Thyroid gland (tissue), 4 donors: ENCODE results near the gene IGF2R. TPM values are rescaled to one million over a fixed set of nuclear protein-coding genes. Genes with fewer than 3 reads are reported as not detected.

ENCODE experiments used
- DNase-seq, 2 donors: peaks; one replicate each; pipeline ENCODE4 v3.0.0-alpha.2; 2019
- H3K27ac ChIP-seq, 3 donors: fragments of 200-600 bp; sonication (generic); 1 replicate in 2 of 3; 2 replicates in 1 of 3; pipeline ENCODE4 v1.5.1; 2016 to 2019; ENCODE audit warnings: mild to moderate bottlenecking in 1 of 3, moderate library complexity in 1 of 3
- H3K27me3 ChIP-seq: fragments of 200-600 bp; sonication (generic); one replicate; pipeline ENCODE4 v1.5.1; 2019
- H3K36me3 ChIP-seq, 2 donors: fragments of 200-600 bp; sonication (generic); one replicate each; pipeline ENCODE4 v1.5.1; 2016 to 2019
- H3K4me1 ChIP-seq, 2 donors: fragments of 200-600 bp; sonication (generic); one replicate each; pipeline ENCODE4 v1.5.1; 2017 to 2019
- H3K4me3 ChIP-seq, 3 donors: fragments of 200-600 bp; sonication (generic); replicated peaks in 1 of 3; 1 replicate in 2 of 3; 2 replicates in 1 of 3; pipeline ENCODE4 v1.5.1; 2016; ENCODE audit warnings: mild to moderate bottlenecking in 1 of 3
- H3K9me3 ChIP-seq: fragments of 200-600 bp; sonication (generic); one replicate; pipeline ENCODE4 v1.5.1; 2017
- POLR2A ChIP-seq, 2 donors: fragments of 450-650 bp; IDR thresholded peaks; one replicate each; pipeline ENCODE4 v1.6.1; 2017; ENCODE audit warnings: antibody characterized with exemption in 2 of 2, mild to moderate bottlenecking in 2 of 2, moderate library complexity in 1 of 2
- WGBS, 2 donors: methylation state at CpG; one replicate each; pipeline ENCODE4 v1.1.5; 2017; 5-methylcytosine and 5-hydroxymethylcytosine counted together
- intact Hi-C: fragments of 100-400 bp; cut with DNase I; formaldehyde crosslinking; loops from one replicate; pipeline ENCODE4 v1.15.1; 2023
- total RNA-seq, 4 donors: library from RNA; depleted of rRNA; stranded (reverse); fragments of >200 nt; gene quantifications; one replicate each; pipeline ENCODE4 v1.2.3, GENCODE V29; 2016
- TF ChIP-seq, protein P1 (sequence below), 6 experiments: fragments of 200-600 bp in 3 of 6; fragments of 450-650 bp in 3 of 6; sonication (generic) in 3 of 6; IDR thresholded peaks; one replicate each; pipeline ENCODE4 v1.5.1; 2016 to 2019; ENCODE audit warnings: antibody characterized with exemption in 6 of 6, mild to moderate bottlenecking in 2 of 6, inconsistent platforms in 1 of 6, moderate library complexity in 1 of 6

The IGF2R gene
- total RNA-seq, 4 donors from 2014 or later: 82.1 to 104 (median 94.2) TPM

DNA sequence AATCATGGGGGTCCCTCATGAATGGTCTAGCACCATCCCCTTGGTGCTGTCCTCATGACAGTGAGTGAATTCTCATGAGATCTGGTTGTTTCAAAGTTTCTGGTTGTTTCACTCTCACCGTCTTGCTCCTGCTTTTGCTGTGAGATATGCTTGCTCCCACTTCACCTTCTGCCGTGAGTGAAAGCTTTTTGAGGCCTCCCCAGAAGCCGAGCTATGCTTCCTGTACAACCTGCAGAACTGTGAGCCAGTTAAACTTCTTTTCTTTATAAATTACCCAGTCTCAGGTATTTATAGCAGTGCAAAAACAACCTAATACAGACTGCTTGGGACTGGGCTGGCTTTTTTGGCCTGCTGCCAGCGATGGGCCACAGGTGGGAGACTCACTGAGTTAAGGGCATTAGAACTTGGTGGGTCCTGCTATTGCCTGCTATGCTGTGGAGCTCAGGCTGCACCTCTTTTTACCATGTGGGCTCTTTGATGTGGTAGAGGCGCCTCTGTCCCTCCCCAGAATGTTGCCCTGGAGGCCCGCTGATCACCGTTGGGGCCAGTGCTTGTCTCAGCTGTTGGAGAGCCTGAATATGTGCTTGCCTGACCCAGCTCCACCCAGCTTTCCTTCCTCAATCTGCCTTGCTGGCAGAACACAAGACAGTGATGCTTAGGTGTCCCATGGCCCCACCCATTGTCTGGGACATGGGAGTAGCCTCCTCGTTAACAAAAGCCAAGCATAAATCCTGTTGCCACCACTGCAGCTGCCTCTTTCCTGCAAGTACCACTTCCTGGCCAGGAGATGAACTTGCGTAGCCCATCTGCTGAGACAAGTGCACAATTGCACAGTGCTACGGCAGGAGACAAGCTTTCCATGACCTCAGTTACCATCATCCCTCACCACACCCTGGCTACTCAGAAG, 47.1 kb downstream of the IGF2R start:
- H3K36me3 ChIP-seq: no peaks in the 10 kb centered on the region
- no peak for TF ChIP-seq POLR2A (IDR thresholded peaks at IDR 0.05)
- TF ChIP-seq, protein P1, sequence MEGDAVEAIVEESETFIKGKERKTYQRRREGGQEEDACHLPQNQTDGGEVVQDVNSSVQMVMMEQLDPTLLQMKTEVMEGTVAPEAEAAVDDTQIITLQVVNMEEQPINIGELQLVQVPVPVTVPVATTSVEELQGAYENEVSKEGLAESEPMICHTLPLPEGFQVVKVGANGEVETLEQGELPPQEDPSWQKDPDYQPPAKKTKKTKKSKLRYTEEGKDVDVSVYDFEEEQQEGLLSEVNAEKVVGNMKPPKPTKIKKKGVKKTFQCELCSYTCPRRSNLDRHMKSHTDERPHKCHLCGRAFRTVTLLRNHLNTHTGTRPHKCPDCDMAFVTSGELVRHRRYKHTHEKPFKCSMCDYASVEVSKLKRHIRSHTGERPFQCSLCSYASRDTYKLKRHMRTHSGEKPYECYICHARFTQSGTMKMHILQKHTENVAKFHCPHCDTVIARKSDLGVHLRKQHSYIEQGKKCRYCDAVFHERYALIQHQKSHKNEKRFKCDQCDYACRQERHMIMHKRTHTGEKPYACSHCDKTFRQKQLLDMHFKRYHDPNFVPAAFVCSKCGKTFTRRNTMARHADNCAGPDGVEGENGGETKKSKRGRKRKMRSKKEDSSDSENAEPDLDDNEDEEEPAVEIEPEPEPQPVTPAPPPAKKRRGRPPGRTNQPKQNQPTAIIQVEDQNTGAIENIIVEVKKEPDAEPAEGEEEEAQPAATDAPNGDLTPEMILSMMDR (IDR thresholded peaks at IDR 0.05): no peak
- no peaks in the 10 kb centered on the region for H3K27me3 ChIP-seq
- peaks cover 0 to 8% of the 10 kb centered on the region in 2 donors for H3K4me1 ChIP-seq
- DNase-seq: no peak
- intact Hi-C loops: no loop called here
- no peak overlapping the region for H3K27ac ChIP-seq
- no peak overlapping the region for H3K4me3 ChIP-seq
- 77 to 82% methylated on average over 7 to 10 of the region's 10 CpGs for WGBS, 2 donors
- H3K9me3 ChIP-seq: no peaks in the 10 kb centered on the region

DNA sequence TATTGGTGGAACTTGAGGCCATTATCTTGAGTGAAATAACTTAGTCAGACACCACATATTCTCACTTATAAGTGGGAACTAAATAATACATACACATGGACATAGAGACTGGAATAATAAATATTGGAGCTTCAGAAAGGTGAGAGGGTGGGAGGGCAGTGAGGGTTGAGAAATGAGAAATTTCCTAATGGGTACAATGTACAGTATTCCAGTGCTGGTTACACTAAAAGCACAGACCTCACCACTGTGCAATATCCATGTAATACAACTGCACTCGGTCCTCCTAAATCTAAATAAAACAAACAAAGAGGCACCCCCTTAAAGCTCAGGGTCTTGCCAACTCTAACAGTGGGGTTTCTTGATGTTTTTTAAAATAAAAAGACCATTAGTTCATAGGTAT, 53.2 kb downstream of the IGF2R start:
- no peak overlapping the region for H3K27ac ChIP-seq
- H3K4me3 ChIP-seq: no peak overlapping the region
- DNase-seq: no peak
- intact Hi-C loops: no loop called here
- 98 to 100% methylated on average over 1 of the region's 1 CpG for WGBS, 2 donors
- no peaks in the 10 kb centered on the region for H3K27me3 ChIP-seq
- H3K4me1 ChIP-seq: no peaks in the 10 kb centered on the region
- TF ChIP-seq POLR2A (IDR thresholded peaks at IDR 0.05): no peak
- TF ChIP-seq, protein P1 (IDR thresholded peaks at IDR 0.05): no peak
- H3K36me3 ChIP-seq: peaks cover 8 to 9% of the 10 kb centered on the region in 2 donors
- H3K9me3 ChIP-seq: no peaks in the 10 kb centered on the region

DNA sequence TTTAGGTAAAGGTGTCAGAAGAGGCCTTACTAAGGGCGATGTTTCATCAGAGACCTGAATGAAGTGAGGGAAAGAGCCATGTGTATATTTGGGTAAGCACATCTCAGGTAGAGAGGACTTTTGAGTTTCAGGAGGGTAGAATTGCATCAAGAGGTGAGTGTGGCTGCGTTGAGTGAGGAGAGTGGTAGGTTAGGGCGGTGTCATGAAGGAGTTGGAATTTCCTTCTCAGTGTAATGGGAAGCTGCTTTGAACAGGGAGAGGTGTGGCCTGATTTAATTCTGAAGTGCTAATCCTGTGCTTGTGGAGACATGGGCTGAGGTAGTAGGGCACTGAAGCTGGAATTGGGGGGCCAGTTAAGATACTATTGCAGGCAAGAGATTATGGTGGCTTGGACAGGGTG, 53.9 kb downstream of the IGF2R start:
- WGBS, 2 donors: 84 to 88% methylated on average over 3 of the region's 3 CpGs
- intact Hi-C loops: no loop called here

DNA sequence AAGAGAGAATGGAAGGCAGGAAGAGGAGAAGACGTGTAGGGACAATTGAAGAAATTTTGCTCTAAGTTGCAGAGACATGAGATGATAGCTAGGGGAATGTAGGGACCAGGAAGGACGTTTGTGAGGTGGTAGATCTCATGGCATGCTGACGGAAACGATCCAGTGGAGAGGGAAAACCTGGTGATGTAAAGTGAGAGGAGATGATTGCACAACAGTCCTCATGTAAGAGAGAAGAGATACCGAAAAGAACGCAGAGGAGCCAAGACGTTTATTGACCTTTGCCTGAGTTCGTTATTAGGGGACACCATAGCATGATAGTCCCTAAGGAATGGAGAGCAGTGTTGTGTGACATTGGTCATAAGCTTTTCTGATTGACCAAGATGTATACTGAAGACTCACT, 55.3 kb downstream of the IGF2R start:
- TF ChIP-seq, protein P1 (IDR thresholded peaks at IDR 0.05): no peak
- no peak for TF ChIP-seq POLR2A (IDR thresholded peaks at IDR 0.05)
- DNase-seq: no peak
- H3K27me3 ChIP-seq: no peaks in the 10 kb centered on the region
- H3K36me3 ChIP-seq: peaks cover 17 to 20% of the 10 kb centered on the region in 2 donors
- peaks cover 2 to 5% of the 10 kb centered on the region in 2 donors for H3K4me1 ChIP-seq
- H3K4me3 ChIP-seq: no peak overlapping the region
- no peaks in the 10 kb centered on the region for H3K9me3 ChIP-seq
- WGBS, 2 donors: 94 to 95% methylated on average over 8 of the region's 8 CpGs
- H3K27ac ChIP-seq: no peak overlapping the region
- intact Hi-C loops: no loop called here

More for the DNA sequence above, 53.9 kb downstream of the IGF2R start:
- Histone ChIP-seq H3K4me3 (no peak overlapping the region), H3K27me3 (no peaks in the 10 kb centered on the region), H3K27ac (no peak overlapping the region), H3K9me3 (no peaks in the 10 kb centered on the region), H3K36me3 (peaks cover 13 to 15% of the 10 kb centered on the region in 2 donors), H3K4me1 (no peaks in the 10 kb centered on the region)
- no peak for DNase-seq
- no peak for TF ChIP-seq POLR2A (IDR thresholded peaks at IDR 0.05)
- TF ChIP-seq, protein P1 (IDR thresholded peaks at IDR 0.05): no peak

DNA sequence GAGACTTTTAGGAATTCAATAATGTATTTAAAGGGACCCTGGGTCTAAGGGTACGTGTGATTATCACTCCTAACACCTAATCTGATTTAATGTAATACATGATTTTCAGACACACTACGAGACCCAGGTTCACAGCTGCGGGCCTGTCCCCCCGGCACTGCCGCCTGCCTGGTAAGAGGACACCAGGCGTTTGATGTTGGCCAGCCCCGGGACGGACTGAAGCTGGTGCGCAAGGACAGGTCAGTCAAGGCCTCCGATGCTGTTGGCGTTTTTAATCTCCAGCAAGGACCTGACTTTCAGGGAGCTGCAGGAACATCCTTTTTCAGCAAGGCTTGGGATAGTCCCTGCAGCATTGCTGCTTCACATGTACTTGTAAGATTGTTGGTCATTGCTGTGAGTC, 58.2 kb downstream of the IGF2R start:
- peaks cover 17 to 20% of the 10 kb centered on the region in 2 donors for H3K36me3 ChIP-seq

More for the DNA sequence above, 58.2 kb downstream of the IGF2R start:
- 94 to 98% methylated on average over 11 of the region's 11 CpGs for WGBS, 2 donors
- H3K4me1 ChIP-seq: peaks cover 16 to 21% of the 10 kb centered on the region in 2 donors
- H3K4me3 ChIP-seq: no peak overlapping the region
- H3K27me3 ChIP-seq: no peaks in the 10 kb centered on the region
- intact Hi-C loops: no loop called here
- DNase-seq: no peak
- H3K27ac ChIP-seq: no peak overlapping the region
- TF ChIP-seq POLR2A (IDR thresholded peaks at IDR 0.05): no peak
- TF ChIP-seq, protein P1 (IDR thresholded peaks at IDR 0.05): no peak
- H3K9me3 ChIP-seq: no peaks in the 10 kb centered on the region
